H1 (cell line): ENCODE results near the gene ATP2C1. TPM values are rescaled to one million over a fixed set of nuclear protein-coding genes. Genes with fewer than 3 reads are reported as not detected.

Source experiments
- CTCF ChIA-PET: fragments of 300-600 bp; sonication (Branson Sonifier 250); formaldehyde crosslinking; loops from one replicate; lab custom pipeline; 2021; ENCODE audit not compliant: partially characterized antibody; lab: Charles Lee
- POLR2A ChIA-PET: fragments of 300-600 bp; sonication (Branson Sonifier 250); formaldehyde crosslinking; loops from one replicate; lab custom pipeline; 2021; ENCODE audit warnings: inconsistent platforms; ENCODE audit not compliant: partially characterized antibody; lab: Charles Lee
- DNase-seq, 2 experiments: peaks; one replicate each; pipeline versions ENCODE4 v3.0.0 to v3.0.0-alpha.2; 2010 to 2022; ENCODE audit warnings: low spot score in 2 of 2, low read depth in 1 of 2, mixed read lengths in 1 of 2
- FAIRE-seq: peaks from 2 replicates; lab custom pipeline; 2011; peaks lifted over from hg19 to GRCh38; lab: Jason Lieb, UNC
- H2AFZ ChIP-seq: 2 replicates; pipeline ENCODE4 v1.8.1; 2012; ENCODE audit warnings: low read length, inconsistent platforms
- H2AK5ac ChIP-seq: 2 replicates; pipeline ENCODE4 v1.6.1; 2013; ENCODE audit warnings: low read depth, low read length
- H2BK120ac ChIP-seq: replicated peaks from 2 replicates; pipeline ENCODE3; 2013; ENCODE audit warnings: low read depth, low read length, inconsistent platforms
- H2BK12ac ChIP-seq: 2 replicates; pipeline ENCODE4 v1.6.1; 2013; ENCODE audit warnings: low read depth, low read length
- H2BK15ac ChIP-seq: 2 replicates; pipeline ENCODE4 v1.6.1; 2013; ENCODE audit warnings: low read length
- H2BK20ac ChIP-seq: 2 replicates; pipeline ENCODE4 v1.6.1; 2013; ENCODE audit warnings: low read length
- H2BK5ac ChIP-seq: 2 replicates; pipeline ENCODE4 v1.6.1; 2013; ENCODE audit warnings: low read depth, low read length
- H3K14ac ChIP-seq: 2 replicates; pipeline ENCODE4 v1.6.1; 2013; ENCODE audit warnings: inconsistent platforms; ENCODE audit not compliant: insufficient read length
- H3K18ac ChIP-seq: 2 replicates; pipeline ENCODE4 v1.6.1; 2013; ENCODE audit warnings: low read length; ENCODE audit errors: extremely low read depth
- H3K23ac ChIP-seq: 2 replicates; pipeline ENCODE4 v1.6.1; 2013; ENCODE audit warnings: inconsistent platforms; ENCODE audit not compliant: insufficient read length
- H3K23me2 ChIP-seq: 2 replicates; pipeline ENCODE4 v1.6.1; 2013; ENCODE audit warnings: low read depth, low read length
- H3K27ac ChIP-seq: 2 replicates; pipeline ENCODE4 v1.6.1; 2011; ENCODE audit warnings: low read depth, low read length, inconsistent platforms
- H3K27me3 ChIP-seq, 4 experiments: replicated peaks in 1 of 4; 1 replicate in 1 of 4; 2 replicates in 3 of 4; pipeline versions ENCODE4 v1.6.1 to v1.8.1; 2011 to 2013; ENCODE audit warnings: low read length in 3 of 4, mild to moderate bottlenecking in 3 of 4, inconsistent platforms in 2 of 4, mixed read lengths in 2 of 4, moderate library complexity in 1 of 4; ENCODE audit not compliant: control insufficient read depth in 3 of 4, insufficient read depth in 3 of 4; ENCODE audit errors: extremely low read depth in 1 of 4
- H3K36me3 ChIP-seq, 4 experiments: 2 replicates each; pipeline versions ENCODE4 v1.6.1 to v1.8.1; 2011 to 2013; ENCODE audit warnings: mild to moderate bottlenecking in 4 of 4, low read length in 3 of 4, moderate library complexity in 2 of 4, control low read depth in 1 of 4, inconsistent platforms in 1 of 4; ENCODE audit not compliant: insufficient read depth in 4 of 4, control insufficient read depth in 2 of 4
- H3K4ac ChIP-seq: replicated peaks from 2 replicates; pipeline ENCODE3; 2013; ENCODE audit warnings: low read length, low read depth, mixed read lengths, inconsistent platforms; ENCODE audit not compliant: insufficient read length
- H3K4me1 ChIP-seq, 4 experiments: replicated peaks in 1 of 4; 1 replicate in 1 of 4; 2 replicates in 3 of 4; pipeline versions ENCODE4 v1.6.1 to v1.8.1; 2011 to 2013; ENCODE audit warnings: low read length in 3 of 4, inconsistent platforms in 2 of 4, mixed read lengths in 1 of 4; ENCODE audit not compliant: insufficient read depth in 4 of 4, control insufficient read depth in 3 of 4
- H3K4me2 ChIP-seq, 2 experiments: 2 replicates each; pipeline versions ENCODE4 v1.6.1 to v1.8.1; 2011 to 2013; ENCODE audit warnings: low read depth in 2 of 2, low read length in 2 of 2, control low read depth in 1 of 2, inconsistent platforms in 1 of 2, mild to moderate bottlenecking in 1 of 2; ENCODE audit not compliant: insufficient read depth in 1 of 2
- H3K4me3 ChIP-seq, 4 experiments: fragments of 200-600, 300-600 bp in 1 of 4; sonication (generic), shearing (Covaris generic), sonication (Bioruptor Twin) in 1 of 4; 2 replicates each; pipeline versions ENCODE4 v1.5.1 to v1.8.1; 2011 to 2016; ENCODE audit warnings: low read length in 4 of 4, low read depth in 3 of 4, control low read depth in 2 of 4, inconsistent platforms in 2 of 4, mild to moderate bottlenecking in 2 of 4, mixed read lengths in 1 of 4, moderate library complexity in 1 of 4; ENCODE audit not compliant: insufficient read depth in 2 of 4; ENCODE audit errors: extremely low read depth in 1 of 4
- H3K56ac ChIP-seq: replicated peaks from 2 replicates; pipeline ENCODE3; 2013; ENCODE audit warnings: low read depth, mild to moderate bottlenecking, mixed read lengths, low read length, inconsistent platforms; ENCODE audit not compliant: insufficient read length
- H3K79me1 ChIP-seq: 2 replicates; pipeline ENCODE4 v1.6.1; 2013; ENCODE audit warnings: low read depth, low read length, control low read depth
- H3K79me2 ChIP-seq, 2 experiments: 2 replicates each; pipeline versions ENCODE4 v1.6.1 to v1.8.1; 2012 to 2013; ENCODE audit warnings: low read length in 2 of 2, mild to moderate bottlenecking in 2 of 2, inconsistent platforms in 1 of 2; ENCODE audit not compliant: insufficient read depth in 2 of 2, control insufficient read depth in 1 of 2
- H3K9ac ChIP-seq, 4 experiments: replicated peaks in 1 of 4; 1 replicate in 1 of 4; 2 replicates in 3 of 4; pipeline versions ENCODE4 v1.6.1 to v1.8.1; 2011 to 2013; ENCODE audit warnings: low read depth in 3 of 4, low read length in 3 of 4, control low read depth in 2 of 4, mild to moderate bottlenecking in 2 of 4, moderate library complexity in 2 of 4, inconsistent platforms in 1 of 4; ENCODE audit errors: extremely low read depth in 1 of 4
- H3K9me3 ChIP-seq, 2 experiments: 2 replicates each; pipeline versions ENCODE4 v1.6.1 to v1.8.1; 2012 to 2013; ENCODE audit warnings: mild to moderate bottlenecking in 2 of 2, moderate library complexity in 2 of 2, control low read depth in 1 of 2, inconsistent platforms in 1 of 2, low read depth in 1 of 2, low read length in 1 of 2, mixed read lengths in 1 of 2; ENCODE audit not compliant: insufficient read depth in 2 of 2
- H4K20me1 ChIP-seq, 2 experiments: replicated peaks in 1 of 2; 2 replicates each; pipeline versions ENCODE3 to v1.8.1; 2011 to 2013; ENCODE audit warnings: inconsistent platforms in 2 of 2, low read length in 2 of 2, mild to moderate bottlenecking in 1 of 2; ENCODE audit not compliant: insufficient read depth in 2 of 2, control insufficient read depth in 1 of 2
- H4K5ac ChIP-seq: 2 replicates; pipeline ENCODE4 v1.6.1; 2013; ENCODE audit warnings: low read length, low read depth, mixed read lengths, inconsistent platforms; ENCODE audit not compliant: insufficient read length
- H4K8ac ChIP-seq: 2 replicates; pipeline ENCODE4 v1.8.0; 2013; ENCODE audit warnings: mild to moderate bottlenecking, moderate library complexity, low read length, inconsistent platforms; ENCODE audit not compliant: insufficient read depth; ENCODE audit errors: extremely low read depth
- H4K91ac ChIP-seq: replicated peaks from 2 replicates; pipeline ENCODE3; 2013; ENCODE audit warnings: low read length, mixed read lengths, inconsistent platforms; ENCODE audit not compliant: insufficient read length
- ASH2L ChIP-seq: fragments of 200-600, 300-600 bp; sonication (generic); IDR thresholded peaks from one replicate; pipeline ENCODE4 v1.7.1; 2017; ENCODE audit warnings: low read length
- BACH1 ChIP-seq: IDR thresholded peaks from 2 replicates; pipeline ENCODE4 v1.6.1; 2012; ENCODE audit warnings: low read length, improper control_type of control experiment
- EGR1 ChIP-seq: IDR thresholded peaks from 2 replicates; pipeline ENCODE4 v1.6.1; 2011; ENCODE audit warnings: low read depth, low read length, borderline replicate concordance
- GTF2F1 ChIP-seq: IDR thresholded peaks from 2 replicates; pipeline ENCODE4 v1.6.1; 2012; ENCODE audit warnings: low read depth, low read length, improper control_type of control experiment, borderline replicate concordance
- JUND ChIP-seq: IDR thresholded peaks from 2 replicates; pipeline ENCODE4 v1.6.1; 2011; ENCODE audit warnings: mild to moderate bottlenecking, improper control_type of control experiment, low read length
- RAD21 ChIP-seq, 2 experiments: IDR thresholded peaks in 1 of 2; conservative IDR thresholded peaks in 1 of 2; 2 replicates each; pipeline ENCODE4 v1.6.1; 2011; ENCODE audit warnings: low read depth in 2 of 2, low read length in 2 of 2, improper control_type of control experiment in 1 of 2, inconsistent platforms in 1 of 2, mild to moderate bottlenecking in 1 of 2, moderate library complexity in 1 of 2
- SIRT6 ChIP-seq: IDR thresholded peaks from one replicate; pipeline ENCODE4 v1.7.1; 2012; ENCODE audit warnings: low read length, inconsistent platforms
- SP2 ChIP-seq: IDR thresholded peaks from 2 replicates; pipeline ENCODE4 v1.6.1; 2012; ENCODE audit warnings: mild to moderate bottlenecking, low read length, inconsistent platforms
- TAF1 ChIP-seq: IDR thresholded peaks from 2 replicates; pipeline ENCODE4 v1.6.1; 2011; ENCODE audit warnings: mild to moderate bottlenecking, low read depth, low read length
- WGBS, 2 experiments: shearing (Covaris generic) in 1 of 2; methylation state at CpG; one replicate each; pipeline versions ENCODE4 v1.1.6 to v1.1.7; 2013 to 2015; ENCODE audit warnings: low lambda C conversion rate in 2 of 2, mixed read lengths in 2 of 2, inconsistent platforms in 1 of 2, low coverage in 1 of 2, missing lambda C conversion rate in 1 of 2; ENCODE audit not compliant: insufficient replicate concordance in 2 of 2, insufficient coverage in 1 of 2, insufficient read length in 1 of 2; ENCODE audit errors: extremely low coverage in 1 of 2, missing lambda C conversion rate in 1 of 2; 5-methylcytosine and 5-hydroxymethylcytosine counted together
- polyA plus RNA-seq, 7 experiments: library from polyadenylated mRNA; depleted of rRNA in 3 of 7; stranded (reverse) in 5 of 7; unstranded in 2 of 7; fragments of >200 nt in 5 of 7; fragments of 200-250 nt in 2 of 7; gene quantifications; 1 replicate in 5 of 7; 2 replicates in 1 of 7; 4 replicates in 1 of 7; pipeline versions ENCODE4 v1.2.1 to v1.2.3, GENCODE V29; 2011 to 2013; ENCODE audit warnings: missing spikeins in 2 of 7, mixed read lengths in 2 of 7
- total RNA-seq: library from RNA; stranded (reverse); fragmentation: NEBNext Ultra II Directional; extraction: Animal tissue kit (Norgen Biotek cat#: 25700); gene quantifications from 2 replicates; pipeline ENCODE4 v1.2.1, GENCODE V29; 2021

The ATP2C1 gene
- total and polyA plus RNA-seq, 2 of the 8 experiments (the other 6 are each of a cell fraction or from before 2014, with no cell fraction given) = 50.7 to 68.5 TPM

GRCh38 chr3:130997289-130997688, 103.4 kb downstream of the ATP2C1 start:
- Histone ChIP-seq H3K4me3 (no peak overlapping the region), H3K9ac (no peak overlapping the region), H3K27me3 (no peaks in the 10 kb centered on the region), H4K20me1 (peaks cover 0 to 2% of the 10 kb centered on the region in 2 experiments), H3K14ac (no peak overlapping the region), H3K4me1 (no peaks in the 10 kb centered on the region), H3K27ac (no peak overlapping the region), H2BK20ac (no peak overlapping the region), H3K23ac (no peak overlapping the region), H3K79me1 (no peaks in the 10 kb centered on the region), H3K4me2 (no peak overlapping the region), H3K56ac (no peak overlapping the region), H3K36me3 (peaks cover 3 to 42% (median 12%) of the 10 kb centered on the region in 4 experiments; a peak in 6 of 8 replicates), H3K4ac (no peak overlapping the region), H2AK5ac (no peak overlapping the region), H3K79me2 (no peaks in the 10 kb centered on the region), H2AFZ (no peak overlapping the region), H3K9me3 (no peaks in the 10 kb centered on the region), H4K8ac (no peak overlapping the region), H2BK12ac (no peak overlapping the region), H4K91ac (no peak overlapping the region), H2BK5ac (no peak overlapping the region), H3K18ac (no peak overlapping the region), H3K23me2 (no peaks in the 10 kb centered on the region), H2BK120ac (no peak overlapping the region), H2BK15ac (no peak overlapping the region), H4K5ac (no peak overlapping the region)
- DNase-seq (no peak), FAIRE-seq (no peak)
- WGBS, 2 experiments = 93% methylated on average over 7 of the region's 7 CpGs; no CpG with 5 or more reads in 1 of the 2 experiments
- ChIA-PET POLR2A (no interaction called here), CTCF (no interaction called here)
- TF ChIP-seq BACH1 = no peak
- TF ChIP-seq SP2 = no peak
- TF ChIP-seq ASH2L = no peak
- no peak for TF ChIP-seq SIRT6
- no peak for TF ChIP-seq JUND
- TF ChIP-seq RAD21 (IDR thresholded peaks at IDR 0.05 in 1 of 2, conservative IDR thresholded peaks at IDR 0.05 in 1 of 2; ENCODE audit: low read depth in 2 of 2, low read length in 2 of 2) = no peak
- no peak for TF ChIP-seq TAF1
- no peak for TF ChIP-seq EGR1
- TF ChIP-seq GTF2F1 = no peak
